ENCODE measurements around the gene APEX1.

GRCh38 chr14:20428010-20428365 lies 27.0 kb upstream of the APEX1 start:
- TF ChIP-seq POLR2A (IDR thresholded peaks at IDR 0.05) = no peak
- TF ChIP-seq CTCF (IDR thresholded peaks at IDR 0.05) = no peak
